Measurements from ENCODE around the gene TOX3.

Gene TOX3

GRCh38 chr16:52436339-52437276 lies 110.3 kb downstream of the TOX3 start:
- ChIA-PET CTCF (no interaction called here), POLR2A (no interaction called here)
- DNase-seq (ENCODE audit: extremely low spot score): no peak
- TF ChIP-seq ARNT (IDR thresholded peaks at IDR 0.05) (no peak), L3MBTL2 (conservative IDR thresholded peaks at IDR 0.05) (no peak), LEF1 (IDR thresholded peaks at IDR 0.05; ENCODE audit: borderline replicate concordance) (no peak), ZNF384 (IDR thresholded peaks at IDR 0.05) (no peak), NFRKB (IDR thresholded peaks at IDR 0.05) (no peak), TARDBP (IDR thresholded peaks at IDR 0.05) (no peak), CTBP1 (IDR thresholded peaks at IDR 0.05; ENCODE audit: borderline replicate concordance) (no peak), HDGF (IDR thresholded peaks at IDR 0.05; ENCODE audit: borderline replicate concordance) (no peak), FOXK2 (IDR thresholded peaks at IDR 0.05) (no peak), SP1 (IDR thresholded peaks at IDR 0.05) (no peak), FOXM1 (IDR thresholded peaks at IDR 0.05; ENCODE audit: borderline replicate concordance) (no peak)

DNA sequence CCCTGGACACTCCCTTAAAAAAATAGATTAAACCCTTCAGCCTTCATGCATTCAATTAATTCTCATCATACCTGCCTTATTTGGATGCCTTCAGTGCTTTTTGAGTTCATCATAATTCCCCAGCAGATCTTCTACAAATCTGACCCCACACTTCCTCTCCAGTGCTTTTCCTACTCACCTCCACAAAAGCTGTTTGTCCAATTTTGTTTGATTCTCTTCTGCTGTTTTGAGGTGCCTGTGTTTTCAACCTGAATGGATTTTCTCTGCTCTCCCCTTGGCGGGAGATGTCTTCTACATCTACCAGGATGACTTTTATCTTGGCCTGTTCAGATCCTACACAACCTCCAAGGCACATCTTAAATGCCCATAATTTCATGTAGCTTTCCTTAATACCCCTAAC lies 112.7 kb downstream of the TOX3 start:
- POLR2A ChIA-PET: no interaction called here
- TF ChIP-seq SUZ12 (IDR thresholded peaks at IDR 0.05) (no peak), L3MBTL2 (conservative IDR thresholded peaks at IDR 0.05) (no peak), BHLHE40 (IDR thresholded peaks at IDR 0.05; ENCODE audit: borderline replicate concordance) (no peak), ZNF384 (IDR thresholded peaks at IDR 0.05) (no peak), FOXM1 (IDR thresholded peaks at IDR 0.05; ENCODE audit: borderline replicate concordance) (no peak), LEF1 (IDR thresholded peaks at IDR 0.05; ENCODE audit: borderline replicate concordance) (no peak), FOXK2 (IDR thresholded peaks at IDR 0.05) (no peak), PKNOX1 (IDR thresholded peaks at IDR 0.05) (no peak), ELF4 (IDR thresholded peaks at IDR 0.05) (no peak), CTBP1 (IDR thresholded peaks at IDR 0.05; ENCODE audit: borderline replicate concordance) (no peak), HDGF (IDR thresholded peaks at IDR 0.05; ENCODE audit: borderline replicate concordance) (no peak), ARNT (IDR thresholded peaks at IDR 0.05) (no peak), FOXA1 (IDR thresholded peaks at IDR 0.05) (no peak), TARDBP (IDR thresholded peaks at IDR 0.05) (no peak), NFRKB (IDR thresholded peaks at IDR 0.05) (no peak), SP1 (IDR thresholded peaks at IDR 0.05) (no peak)

GRCh38 chr16:52433643-52434042 lies 113.3 kb downstream of the TOX3 start:
- ChIA-PET POLR2A (no interaction called here), CTCF (no interaction called here)
- DNase-seq (ENCODE audit: extremely low spot score): no peak
- TF ChIP-seq ARNT (IDR thresholded peaks at IDR 0.05) (no peak), ELF4 (IDR thresholded peaks at IDR 0.05) (no peak), TARDBP (IDR thresholded peaks at IDR 0.05) (no peak), SP1 (IDR thresholded peaks at IDR 0.05) (no peak), HDGF (IDR thresholded peaks at IDR 0.05; ENCODE audit: borderline replicate concordance) (no peak), ZNF384 (IDR thresholded peaks at IDR 0.05) (no peak), BHLHE40 (IDR thresholded peaks at IDR 0.05; ENCODE audit: borderline replicate concordance) (no peak)

More for the DNA sequence above, 112.7 kb downstream of the TOX3 start:
- CTCF ChIA-PET: no interaction called here
- no peak for DNase-seq (ENCODE audit: extremely low spot score)

GRCh38 chr16:52424591-52424990 lies 122.4 kb downstream of the TOX3 start:
- TF ChIP-seq ELF4 (IDR thresholded peaks at IDR 0.05) (no peak), ARNT (IDR thresholded peaks at IDR 0.05) (no peak)
- ChIA-PET CTCF (no interaction called here), POLR2A (no interaction called here)
- DNase-seq (ENCODE audit: extremely low spot score): no peak

GRCh38 chr16:52422307-52422706 lies 124.6 kb downstream of the TOX3 start:
- ChIA-PET POLR2A (no interaction called here), CTCF (no interaction called here)
- TF ChIP-seq BHLHE40 (IDR thresholded peaks at IDR 0.05; ENCODE audit: borderline replicate concordance) (no peak), TARDBP (IDR thresholded peaks at IDR 0.05) (no peak), HDGF (IDR thresholded peaks at IDR 0.05; ENCODE audit: borderline replicate concordance) (no peak), ARNT (IDR thresholded peaks at IDR 0.05) (no peak), LEF1 (IDR thresholded peaks at IDR 0.05; ENCODE audit: borderline replicate concordance) (no peak), CTBP1 (IDR thresholded peaks at IDR 0.05; ENCODE audit: borderline replicate concordance) (no peak), L3MBTL2 (conservative IDR thresholded peaks at IDR 0.05) (no peak), FOXM1 (IDR thresholded peaks at IDR 0.05; ENCODE audit: borderline replicate concordance) (no peak), ELF4 (IDR thresholded peaks at IDR 0.05) (no peak), NFRKB (IDR thresholded peaks at IDR 0.05) (no peak), FOXK2 (IDR thresholded peaks at IDR 0.05) (no peak), SP1 (IDR thresholded peaks at IDR 0.05) (no peak), SUZ12 (IDR thresholded peaks at IDR 0.05) (no peak), FOXA1 (IDR thresholded peaks at IDR 0.05) (no peak), ZNF384 (IDR thresholded peaks at IDR 0.05) (no peak), PKNOX1 (IDR thresholded peaks at IDR 0.05) (no peak)
- no peak for DNase-seq (ENCODE audit: extremely low spot score)

DNA sequence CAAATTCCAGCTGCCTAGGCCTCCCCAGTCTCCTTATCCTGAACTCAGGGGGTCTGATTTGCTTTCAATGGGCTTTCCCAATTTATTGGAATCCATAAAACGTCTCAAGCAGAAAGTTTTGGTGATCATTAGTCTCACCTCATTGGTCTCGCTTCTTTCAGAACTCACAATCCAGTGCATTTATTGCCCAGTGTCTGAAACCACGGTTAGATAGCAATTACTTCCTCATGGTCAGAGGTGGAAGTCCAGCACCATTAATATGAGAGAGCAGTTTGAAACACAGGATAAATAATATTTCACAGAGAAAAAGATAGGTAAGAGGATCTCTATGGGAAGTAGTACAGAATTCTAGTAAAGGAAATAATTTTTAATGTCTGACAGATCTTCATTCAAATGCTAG lies 128.7 kb downstream of the TOX3 start:
- POLR2A ChIA-PET: no interaction called here
- CTCF ChIA-PET: no interaction called here
- no peak for DNase-seq (ENCODE audit: extremely low spot score)
- no peak for TF ChIP-seq ELF4 (IDR thresholded peaks at IDR 0.05)
- no peak for TF ChIP-seq CTBP1 (IDR thresholded peaks at IDR 0.05; ENCODE audit: borderline replicate concordance)
- no peak for TF ChIP-seq PKNOX1 (IDR thresholded peaks at IDR 0.05)
- no peak for TF ChIP-seq HDGF (IDR thresholded peaks at IDR 0.05; ENCODE audit: borderline replicate concordance)
- TF ChIP-seq BHLHE40 (IDR thresholded peaks at IDR 0.05; ENCODE audit: borderline replicate concordance): no peak
- TF ChIP-seq L3MBTL2 (conservative IDR thresholded peaks at IDR 0.05): no peak
- TF ChIP-seq FOXK2 (IDR thresholded peaks at IDR 0.05): no peak
- no peak for TF ChIP-seq FOXM1 (IDR thresholded peaks at IDR 0.05; ENCODE audit: borderline replicate concordance)
- TF ChIP-seq LEF1 (IDR thresholded peaks at IDR 0.05; ENCODE audit: borderline replicate concordance): no peak

Measured in HEK293T (cell line).